Erythroblast (primary cell): ENCODE measurements around the gene MYOZ3.

Source experiments
- GATA1 ChIP-seq: IDR thresholded peaks from 2 replicates; pipeline ENCODE4 v1.6.1; 2011; ENCODE audit warnings: low read depth, mild to moderate bottlenecking, control low read depth, low read length, moderate library complexity
- POLR2A ChIP-seq: IDR thresholded peaks from 2 replicates; pipeline ENCODE4 v1.6.1; 2011; ENCODE audit warnings: mild to moderate bottlenecking, low read length

- no peak for TF ChIP-seq POLR2A
- no peak for TF ChIP-seq GATA1
Observed at GRCh38 chr5:150638053-150638444, 23.0 kb upstream of the MYOZ3 start.
